H1 (cell line): Measurements from ENCODE around the gene SMURF2.

Experiments
- BRCA1 ChIP-seq: IDR thresholded peaks from 2 replicates; pipeline ENCODE4 v1.6.1; 2012; ENCODE audit warnings: low read depth, low read length, improper control_type of control experiment
- CTCF ChIP-seq, 3 experiments: IDR thresholded peaks; 1 replicate in 2 of 3; 2 replicates in 1 of 3; pipeline versions ENCODE4 v1.5.1 to v1.6.1; 2011; ENCODE audit warnings: low read length in 3 of 3, mild to moderate bottlenecking in 3 of 3, inconsistent platforms in 2 of 3, low read depth in 1 of 3, moderate library complexity in 1 of 3; ENCODE audit not compliant: insufficient read depth in 1 of 3; ENCODE audit errors: control extremely low read depth in 1 of 3
- POLR2A ChIP-seq, 2 experiments: IDR thresholded peaks; 1 replicate in 1 of 2; 2 replicates in 1 of 2; pipeline ENCODE4 v1.6.1; 2011; ENCODE audit warnings: low read depth in 2 of 2, low read length in 2 of 2, mild to moderate bottlenecking in 2 of 2; ENCODE audit errors: control extremely low read depth in 1 of 2
- RFX5 ChIP-seq: IDR thresholded peaks from 2 replicates; pipeline ENCODE4 v1.6.1; 2011; ENCODE audit warnings: low read depth, low read length, improper control_type of control experiment, borderline replicate concordance

GRCh38 chr17:64638552-64639203 is 23.4 kb downstream of the SMURF2 start:
- TF ChIP-seq CTCF (IDR thresholded peaks at IDR 0.05; ENCODE audit: control extremely low read depth in 1 of 3, insufficient read depth in 1 of 3, low read depth in 1 of 3, low read length in 3 of 3) = no peak
- TF ChIP-seq BRCA1 = no peak
- no peak for TF ChIP-seq RFX5
- TF ChIP-seq POLR2A (IDR thresholded peaks at IDR 0.05; ENCODE audit: control extremely low read depth in 1 of 2, low read depth in 2 of 2, low read length in 2 of 2) = no peak
